Measurements from ENCODE around the gene LRRFIP1.

- TF ChIP-seq CTCF (optimal IDR thresholded peaks at IDR 0.05 in 1 of 3, IDR thresholded peaks at IDR 0.05 in 1 of 3, conservative IDR thresholded peaks at IDR 0.05 in 1 of 3; ENCODE audit: extremely low read depth in 1 of 3, insufficient read depth in 2 of 3, low read length in 3 of 3) (no peak), EZH2 (IDR thresholded peaks at IDR 0.05; ENCODE audit: low read length) (no peak)
Measured at GRCh38 chr2:237592425-237592980, 34.9 kb upstream of the LRRFIP1 start.
